GM18508 (cell line): Measurements from ENCODE around the gene MAD2L1.

Experiments used
- ATAC-seq: cut with Tn5 transposase; IDR thresholded peaks from one replicate; pipeline ENCODE4 v1.9.1; 2021; ENCODE audit warnings: moderate number of reproducible peaks; ENCODE audit not compliant: insufficient read depth, unreplicated experiment

MAD2L1 gene

DNA sequence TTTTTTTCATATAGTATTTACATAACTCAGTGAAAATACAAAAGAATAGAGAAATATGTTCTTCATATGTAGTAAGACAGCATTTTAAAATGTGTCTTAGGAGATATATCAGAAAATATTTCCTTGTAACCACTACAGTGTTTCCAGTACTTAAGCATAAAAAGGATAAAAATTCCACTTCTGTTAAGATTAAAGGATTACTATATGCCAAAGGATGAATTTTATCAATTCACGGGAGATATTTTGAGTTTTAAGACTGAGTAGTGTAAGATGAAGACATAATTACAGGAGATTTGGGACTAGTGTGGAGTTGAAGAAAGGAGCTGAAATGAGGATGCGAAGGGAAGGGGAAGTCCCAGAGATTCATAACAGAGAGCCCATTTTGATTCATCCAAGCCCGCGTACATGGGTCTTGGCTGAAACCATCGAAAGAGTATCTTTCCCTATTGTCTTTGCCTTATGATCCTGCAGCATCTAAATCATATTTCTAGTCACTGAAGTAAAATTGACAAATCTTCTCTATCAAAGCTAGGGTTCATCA is 58.7 kb downstream of the MAD2L1 start:
- ATAC-seq = no peak

DNA sequence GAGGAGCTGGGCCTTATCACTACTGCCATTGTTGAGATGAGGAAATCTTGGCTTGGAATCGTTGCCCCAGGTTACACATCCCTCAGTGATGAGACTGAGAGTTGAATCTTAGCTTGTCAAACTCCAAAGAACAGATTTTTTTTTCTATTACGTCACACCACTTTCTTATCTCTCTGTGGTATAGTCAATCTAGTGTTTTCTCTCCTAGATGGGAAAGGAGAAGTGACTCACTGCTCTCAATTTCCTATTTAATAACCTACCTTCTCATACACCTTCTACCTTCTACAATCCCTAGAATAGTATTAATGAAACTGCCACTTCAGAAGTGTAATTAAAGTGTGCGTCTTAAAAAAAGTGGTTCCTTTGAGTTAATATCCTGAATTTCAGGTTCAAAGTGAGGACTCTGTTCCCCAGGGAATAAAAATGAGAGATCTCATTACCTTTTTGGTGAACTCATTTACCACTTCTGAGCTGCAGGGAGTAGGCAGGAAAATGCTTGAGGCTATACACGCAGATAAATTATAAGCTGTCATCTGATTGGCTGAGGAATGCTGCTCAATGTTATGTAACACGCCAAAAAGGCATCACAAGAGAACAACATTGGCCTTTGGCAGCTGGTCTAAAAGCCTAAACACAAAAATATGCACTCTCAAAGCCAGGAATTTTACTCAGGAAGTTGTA is 59.3 kb downstream of the MAD2L1 start:
- ATAC-seq = no peak
